ENCODE measurements around the gene HDAC4.
"Not testable (repeated sequence)": the region's sequence is repeated elsewhere in the genome, so short reads cannot be mapped to it uniquely, and the experiment has no call there.

HDAC4 gene

DNA sequence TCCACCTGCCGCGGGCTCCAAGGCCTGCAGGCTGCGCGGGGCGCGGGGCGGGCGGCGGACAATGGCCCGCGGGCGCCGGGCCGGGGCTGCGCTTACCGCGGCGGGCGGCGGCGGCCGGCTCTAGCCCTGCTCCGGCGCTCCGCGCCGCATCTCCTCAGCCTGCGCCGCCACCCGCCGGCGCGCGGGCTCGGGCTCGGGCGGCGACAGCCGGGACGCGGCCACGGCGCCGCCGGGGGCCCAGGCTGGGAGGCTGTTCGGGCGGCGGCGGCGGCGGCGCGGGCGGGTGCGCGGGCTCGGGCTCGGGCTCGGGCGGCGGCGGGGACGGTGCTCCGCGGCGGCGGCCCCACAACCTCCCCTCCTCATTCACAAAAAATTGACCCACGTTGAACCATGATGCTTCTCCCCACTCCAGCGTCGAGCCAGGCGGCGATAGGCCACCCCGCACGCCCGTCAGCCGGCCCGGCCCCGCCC is at the start of gene HDAC4:
Gene HDAC4 (minus strand): TSS at position 425 of the 471 bp plus-strand sequence. CDS start 48,321 bp downstream, outside the sequence.
- Mint-ChIP-seq H3K9me3 (no peaks in the 10 kb centered on the region), H3K36me3 (ENCODE audit: low read depth) (no peaks in the 10 kb centered on the region), H3K27ac (peak within 1 kb of the TSS; percentile 97), H3K27me3 (peaks cover 6% of the 10 kb centered on the region), H3K4me3 (peak within 1 kb of the TSS; percentile 90), H3K4me1 (ENCODE audit: low read depth) (peaks cover 34% of the 10 kb centered on the region)

DNA sequence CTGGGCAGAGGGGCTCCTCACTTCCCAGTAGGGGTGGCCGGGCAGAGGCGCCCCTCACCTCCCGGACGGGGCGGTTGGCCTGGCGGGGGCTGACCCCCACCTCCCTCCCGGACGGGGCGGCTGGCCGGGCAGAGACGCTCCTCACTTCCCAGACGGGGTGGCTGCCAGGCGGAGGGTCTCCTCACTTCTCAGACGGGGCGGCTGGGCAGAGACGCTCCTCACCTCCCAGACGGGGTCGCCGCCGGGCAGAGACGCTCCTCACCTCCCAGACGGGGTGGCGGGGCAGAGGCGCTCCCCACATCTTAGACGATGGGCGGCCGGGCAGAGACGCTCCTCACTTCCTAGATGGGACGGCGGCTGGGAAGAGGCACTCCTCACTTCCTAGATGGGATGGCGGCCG is 48.6 kb upstream of the HDAC4 start:
- not testable (repeated sequence) for H3K4me3 Mint-ChIP-seq; H3K4me1 Mint-ChIP-seq (ENCODE audit: low read depth); H3K36me3 Mint-ChIP-seq (ENCODE audit: low read depth); H3K27ac Mint-ChIP-seq
- Mint-ChIP-seq H3K27me3 (peaks cover 26% of the 10 kb centered on the region), H3K9me3 (peaks cover 22% of the 10 kb centered on the region)

DNA sequence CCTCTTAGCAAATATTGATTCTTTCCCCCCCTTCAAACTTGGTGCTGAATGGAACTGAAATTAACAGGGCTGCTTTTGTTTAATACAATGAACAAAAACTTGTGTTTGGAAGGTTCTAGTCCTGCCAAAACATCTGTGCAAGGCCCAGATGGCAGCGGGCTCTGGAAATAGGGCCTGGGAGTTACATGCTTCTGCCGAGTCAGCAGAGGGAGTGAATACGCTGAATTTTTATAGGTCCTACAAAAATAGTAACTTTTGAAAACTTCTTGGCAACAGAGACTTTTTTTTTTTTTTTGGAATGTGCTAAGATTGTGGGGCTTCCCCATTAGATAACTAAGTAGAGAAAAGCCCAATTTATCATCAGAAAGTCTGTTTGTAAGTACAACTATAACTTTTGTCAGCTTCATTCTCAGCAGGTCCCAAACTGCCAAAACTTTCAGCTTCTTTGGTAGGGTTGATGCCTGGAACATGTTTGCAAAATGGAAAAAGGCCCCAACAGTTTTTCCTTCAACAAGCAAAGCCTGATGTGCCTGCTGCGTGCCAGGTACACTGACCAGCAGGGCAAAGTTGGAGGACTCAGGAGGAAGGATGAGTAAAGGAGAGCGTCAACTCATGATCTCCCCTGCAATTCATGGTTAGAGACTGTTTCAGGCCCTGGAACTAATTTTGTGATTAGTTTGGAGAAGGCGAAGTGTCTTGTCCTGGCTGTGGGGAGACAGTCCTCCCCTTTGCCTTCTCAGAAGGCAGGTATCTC is 45.1 kb upstream of the HDAC4 start:
- H3K9me3 Mint-ChIP-seq: no peaks in the 10 kb centered on the region
- peaks cover 28% of the 10 kb centered on the region for H3K27me3 Mint-ChIP-seq
- no peak overlapping the region for H3K27ac Mint-ChIP-seq
- no peaks in the 10 kb centered on the region for H3K36me3 Mint-ChIP-seq (ENCODE audit: low read depth)
- peaks cover 12% of the 10 kb centered on the region for H3K4me1 Mint-ChIP-seq (ENCODE audit: low read depth)
- no peak overlapping the region for H3K4me3 Mint-ChIP-seq

DNA sequence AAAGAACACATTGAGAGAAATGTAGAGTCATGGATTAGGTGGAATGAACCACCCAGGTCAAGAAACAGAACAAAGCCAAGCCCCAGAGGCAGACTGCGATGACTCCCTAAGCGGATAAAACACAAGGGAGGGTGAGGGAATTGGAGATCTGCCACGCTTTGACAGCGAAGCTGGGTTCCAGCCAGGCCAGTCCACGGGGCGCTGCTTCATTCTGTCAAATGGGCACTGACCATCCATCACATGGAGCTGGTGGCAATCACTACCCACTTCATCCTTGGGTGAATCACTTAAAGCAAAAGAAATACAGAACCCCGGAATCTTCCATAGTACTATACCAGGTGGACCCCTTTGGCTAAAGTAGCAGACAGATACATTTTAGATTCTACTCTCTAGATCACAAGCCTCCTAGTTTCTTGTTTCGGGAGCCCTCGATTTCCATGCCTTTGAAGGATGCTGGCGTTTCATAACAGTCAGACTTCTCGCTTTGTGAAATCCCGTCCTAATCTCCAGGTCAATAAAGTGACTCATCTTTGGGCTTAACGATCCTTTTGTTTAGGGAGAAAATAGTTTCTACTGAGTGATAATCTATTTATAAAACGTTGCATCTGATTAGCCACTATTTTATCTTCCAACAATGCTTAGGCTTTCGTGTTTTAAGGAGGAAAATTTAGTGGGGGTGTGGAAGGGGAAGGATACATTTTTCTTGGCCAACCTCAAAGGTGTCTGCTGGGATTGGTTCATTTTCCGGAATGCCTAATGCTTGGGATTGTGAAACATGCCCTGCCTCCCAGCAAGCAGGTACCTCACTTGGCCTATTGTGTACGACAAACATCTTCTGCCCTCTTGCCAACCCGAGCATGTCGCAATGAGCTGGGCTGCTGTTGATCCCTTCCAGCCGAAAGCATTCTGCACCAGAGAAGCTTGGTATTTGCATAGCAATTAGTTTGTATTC is 44.1 kb upstream of the HDAC4 start:
- Mint-ChIP-seq H3K4me1 (ENCODE audit: low read depth) (peaks cover 19% of the 10 kb centered on the region), H3K9me3 (no peaks in the 10 kb centered on the region), H3K4me3 (no peak overlapping the region), H3K27ac (no peak overlapping the region), H3K27me3 (peaks cover 35% of the 10 kb centered on the region), H3K36me3 (ENCODE audit: low read depth) (no peaks in the 10 kb centered on the region)

DNA sequence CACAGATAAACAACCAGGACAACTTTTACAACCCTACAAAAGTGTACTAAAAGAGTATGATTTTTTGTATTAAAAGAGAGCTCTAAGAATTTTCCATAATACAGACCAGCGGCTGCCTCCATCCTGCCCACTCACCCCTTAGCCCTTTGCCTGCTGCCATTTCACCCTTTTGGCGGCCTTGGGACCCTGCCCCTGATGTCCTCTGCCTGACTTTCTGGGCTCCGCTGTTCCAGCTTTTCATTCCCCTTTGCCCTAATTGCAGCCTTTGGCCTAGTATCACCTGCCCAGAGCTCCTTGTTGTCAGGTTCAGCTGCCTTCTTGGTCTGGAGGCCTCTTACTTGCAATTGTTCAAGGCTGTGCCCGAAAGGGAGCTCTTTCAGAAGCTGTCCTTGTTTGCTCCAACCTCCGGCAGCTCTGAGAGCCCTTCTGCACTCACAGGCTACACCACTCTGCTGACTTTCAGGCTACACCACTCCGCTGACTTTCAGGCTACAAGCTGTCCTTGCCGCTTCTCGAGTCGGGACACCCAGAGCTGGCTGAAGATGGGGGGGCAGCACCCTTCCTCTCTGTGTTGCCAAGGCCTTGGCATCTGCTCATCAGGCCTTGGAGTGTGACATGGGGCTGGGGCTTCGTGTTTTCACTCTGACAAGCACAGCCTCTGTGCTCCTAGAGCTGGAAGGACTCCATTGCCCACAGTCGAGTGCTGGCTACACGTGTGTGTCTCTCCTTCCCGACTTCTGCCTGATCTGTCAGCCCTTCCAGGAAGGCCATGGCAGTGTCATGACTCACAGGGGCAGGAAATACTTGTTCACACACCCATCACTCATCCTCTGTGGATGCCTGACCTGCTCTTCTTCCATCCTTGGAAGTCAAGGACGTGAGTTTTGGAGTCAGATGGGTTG is 43.1 kb upstream of the HDAC4 start:
- Mint-ChIP-seq H3K4me1 (ENCODE audit: low read depth) (peaks cover 19% of the 10 kb centered on the region), H3K27me3 (peaks cover 43% of the 10 kb centered on the region), H3K36me3 (ENCODE audit: low read depth) (no peaks in the 10 kb centered on the region), H3K9me3 (no peaks in the 10 kb centered on the region), H3K4me3 (no peak overlapping the region), H3K27ac (no peak overlapping the region)

DNA sequence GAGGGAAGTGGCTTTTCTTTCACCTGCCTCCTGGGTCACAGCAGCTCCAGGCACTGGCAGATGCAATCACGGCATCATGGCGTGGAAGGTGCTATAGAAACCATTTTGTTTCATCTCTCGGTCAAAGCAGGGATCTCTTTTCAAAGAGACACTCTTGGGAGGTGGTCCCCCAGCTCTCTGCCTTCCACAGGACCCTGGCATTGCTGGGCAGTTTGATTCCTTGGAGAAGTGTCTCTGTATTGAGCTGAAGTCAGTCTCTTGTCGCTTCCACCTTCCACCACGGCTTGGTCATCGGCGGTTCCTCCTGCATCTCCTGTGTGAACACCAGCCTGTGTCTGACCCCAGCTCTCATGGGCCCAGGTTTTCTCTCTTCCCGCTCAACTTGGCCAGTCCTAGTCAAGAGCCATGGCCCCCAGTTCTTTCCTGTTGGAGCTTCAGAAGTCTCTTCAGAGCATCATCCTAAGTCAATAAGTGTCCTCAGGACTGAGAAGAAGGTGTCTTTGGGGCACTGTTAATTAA is 42.3 kb upstream of the HDAC4 start:
- H3K9me3 Mint-ChIP-seq: no peaks in the 10 kb centered on the region
- H3K4me1 Mint-ChIP-seq (ENCODE audit: low read depth): peaks cover 19% of the 10 kb centered on the region
- H3K27ac Mint-ChIP-seq: no peak overlapping the region
- no peaks in the 10 kb centered on the region for H3K36me3 Mint-ChIP-seq (ENCODE audit: low read depth)
- peaks cover 43% of the 10 kb centered on the region for H3K27me3 Mint-ChIP-seq
- H3K4me3 Mint-ChIP-seq: no peak overlapping the region

DNA sequence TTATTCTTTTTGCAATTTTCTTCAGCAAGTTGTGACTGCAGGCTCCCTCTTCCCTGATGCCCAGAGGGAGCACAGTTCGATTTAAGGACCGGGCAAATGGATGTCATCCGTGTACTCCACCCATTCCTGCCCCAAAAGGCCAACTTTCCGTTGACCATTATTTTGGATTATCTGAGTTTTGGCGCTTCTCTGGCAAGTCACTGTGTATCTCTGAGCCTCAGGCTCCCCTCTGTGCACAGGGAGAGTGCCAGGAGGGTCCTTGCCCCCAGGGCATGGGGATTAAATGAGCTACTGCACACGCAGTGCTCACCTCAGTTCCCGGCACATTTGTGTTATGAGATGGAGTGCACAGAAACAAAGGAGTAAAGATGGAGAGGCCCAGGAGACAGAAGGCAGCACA is 41.4 kb upstream of the HDAC4 start:
- H3K36me3 Mint-ChIP-seq (ENCODE audit: low read depth): no peaks in the 10 kb centered on the region
- peaks cover 42% of the 10 kb centered on the region for H3K27me3 Mint-ChIP-seq
- H3K27ac Mint-ChIP-seq: no peak overlapping the region
- H3K4me1 Mint-ChIP-seq (ENCODE audit: low read depth): peaks cover 19% of the 10 kb centered on the region
- no peaks in the 10 kb centered on the region for H3K9me3 Mint-ChIP-seq
- H3K4me3 Mint-ChIP-seq: no peak overlapping the region

DNA sequence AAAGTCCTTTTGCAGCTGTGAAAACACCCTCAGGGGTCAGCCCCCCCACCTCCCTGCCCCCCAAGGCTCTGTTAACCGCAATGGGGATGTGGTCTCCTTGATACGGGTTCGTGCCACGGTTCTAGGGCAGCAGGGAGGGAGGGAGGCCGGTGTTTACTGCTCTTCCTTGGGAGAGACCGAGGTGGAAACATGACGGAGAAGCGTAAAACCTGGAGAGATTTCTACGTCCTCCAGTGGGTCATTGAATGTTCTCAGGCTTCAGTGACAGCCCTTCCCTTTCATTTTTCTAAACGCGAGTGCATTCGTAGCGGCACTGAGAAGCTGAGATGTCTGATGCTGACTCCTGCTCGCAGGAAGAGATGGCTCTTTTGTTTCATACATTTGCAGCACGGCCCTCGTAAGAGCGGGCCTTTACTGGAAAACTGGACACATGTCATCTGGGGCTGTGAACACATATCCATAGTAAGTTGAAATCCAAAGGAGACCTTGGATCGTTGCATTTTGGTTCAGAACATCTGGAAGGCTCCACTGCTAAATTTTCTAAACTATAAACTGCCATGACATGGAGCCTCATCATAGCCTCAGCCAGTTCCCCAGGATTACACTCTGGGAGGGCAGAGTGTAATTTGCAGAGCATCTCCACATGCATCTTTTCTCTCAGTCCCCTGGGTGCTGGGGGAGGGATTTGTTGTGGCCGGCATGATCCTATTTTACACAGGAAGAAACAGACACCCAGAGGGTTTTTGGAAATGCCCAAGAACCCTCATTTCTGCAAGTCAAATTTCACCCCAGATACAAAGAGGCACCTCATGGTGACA is 40.6 kb upstream of the HDAC4 start:
- H3K9me3 Mint-ChIP-seq: no peaks in the 10 kb centered on the region
- H3K4me1 Mint-ChIP-seq (ENCODE audit: low read depth): peaks cover 19% of the 10 kb centered on the region
- H3K27ac Mint-ChIP-seq: no peak overlapping the region
- H3K4me3 Mint-ChIP-seq: peak overlapping the region; percentile 66
- H3K36me3 Mint-ChIP-seq (ENCODE audit: low read depth): no peaks in the 10 kb centered on the region
- H3K27me3 Mint-ChIP-seq: peaks cover 46% of the 10 kb centered on the region

DNA sequence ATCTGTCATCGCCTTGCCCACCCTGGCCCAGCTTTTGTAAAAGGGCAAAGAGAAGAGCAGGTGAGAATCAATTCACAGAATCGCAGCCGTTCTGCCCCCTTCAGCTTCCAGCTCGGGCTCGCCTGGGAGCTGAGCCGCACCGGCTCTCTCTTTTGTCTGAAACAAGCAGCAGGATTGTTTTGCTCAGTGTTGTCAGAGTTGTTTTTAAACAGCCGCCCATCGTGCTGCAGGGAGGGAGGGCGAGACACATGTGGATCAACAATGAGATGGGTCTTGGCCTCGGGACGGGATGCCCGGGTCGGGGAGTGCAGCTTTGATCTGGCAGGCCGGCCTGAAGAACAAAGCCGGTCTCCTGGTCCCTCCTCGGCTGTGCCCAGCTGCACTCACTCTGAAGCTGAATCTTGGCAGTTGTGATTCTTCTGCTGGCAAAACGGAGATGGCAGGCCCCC is 39.7 kb upstream of the HDAC4 start:
- peaks cover 47% of the 10 kb centered on the region for H3K27me3 Mint-ChIP-seq
- no peak overlapping the region for H3K27ac Mint-ChIP-seq
- peak overlapping the region; percentile 66 for H3K4me3 Mint-ChIP-seq
- no peaks in the 10 kb centered on the region for H3K36me3 Mint-ChIP-seq (ENCODE audit: low read depth)
- H3K9me3 Mint-ChIP-seq: no peaks in the 10 kb centered on the region
- peaks cover 19% of the 10 kb centered on the region for H3K4me1 Mint-ChIP-seq (ENCODE audit: low read depth)

DNA sequence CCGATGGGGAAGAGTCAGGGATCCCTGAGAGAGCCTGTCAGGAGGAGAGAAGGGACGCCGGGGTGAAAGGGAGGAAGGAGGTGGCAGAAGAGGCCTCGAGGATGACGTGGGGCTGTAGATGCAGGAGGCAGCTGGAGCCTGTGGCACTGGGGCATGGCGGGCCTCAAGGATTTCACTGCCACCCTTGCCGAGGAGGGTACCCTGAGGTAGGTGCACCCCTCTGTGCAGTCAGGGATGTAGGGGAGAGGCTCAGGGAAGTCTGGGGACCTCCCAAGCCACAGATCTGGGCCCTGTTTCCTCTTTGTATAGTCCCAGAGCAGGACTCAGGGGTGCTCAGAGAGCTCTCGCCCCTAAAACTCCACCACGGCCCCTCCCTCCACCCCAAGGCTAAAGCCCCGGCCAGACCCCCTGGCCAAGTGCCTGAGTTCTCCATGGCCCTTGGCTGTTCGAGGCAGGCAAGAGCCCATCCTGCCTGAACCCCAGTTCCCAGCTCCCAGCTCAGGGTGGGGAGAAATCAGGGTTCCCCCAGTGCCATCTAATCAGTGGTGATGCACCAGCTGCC is 39.0 kb upstream of the HDAC4 start:
- peaks cover 19% of the 10 kb centered on the region for H3K4me1 Mint-ChIP-seq (ENCODE audit: low read depth)
- H3K9me3 Mint-ChIP-seq: no peaks in the 10 kb centered on the region
- H3K27me3 Mint-ChIP-seq: peaks cover 47% of the 10 kb centered on the region
- H3K27ac Mint-ChIP-seq: no peak overlapping the region
- no peaks in the 10 kb centered on the region for H3K36me3 Mint-ChIP-seq (ENCODE audit: low read depth)
- H3K4me3 Mint-ChIP-seq: no peak overlapping the region

DNA sequence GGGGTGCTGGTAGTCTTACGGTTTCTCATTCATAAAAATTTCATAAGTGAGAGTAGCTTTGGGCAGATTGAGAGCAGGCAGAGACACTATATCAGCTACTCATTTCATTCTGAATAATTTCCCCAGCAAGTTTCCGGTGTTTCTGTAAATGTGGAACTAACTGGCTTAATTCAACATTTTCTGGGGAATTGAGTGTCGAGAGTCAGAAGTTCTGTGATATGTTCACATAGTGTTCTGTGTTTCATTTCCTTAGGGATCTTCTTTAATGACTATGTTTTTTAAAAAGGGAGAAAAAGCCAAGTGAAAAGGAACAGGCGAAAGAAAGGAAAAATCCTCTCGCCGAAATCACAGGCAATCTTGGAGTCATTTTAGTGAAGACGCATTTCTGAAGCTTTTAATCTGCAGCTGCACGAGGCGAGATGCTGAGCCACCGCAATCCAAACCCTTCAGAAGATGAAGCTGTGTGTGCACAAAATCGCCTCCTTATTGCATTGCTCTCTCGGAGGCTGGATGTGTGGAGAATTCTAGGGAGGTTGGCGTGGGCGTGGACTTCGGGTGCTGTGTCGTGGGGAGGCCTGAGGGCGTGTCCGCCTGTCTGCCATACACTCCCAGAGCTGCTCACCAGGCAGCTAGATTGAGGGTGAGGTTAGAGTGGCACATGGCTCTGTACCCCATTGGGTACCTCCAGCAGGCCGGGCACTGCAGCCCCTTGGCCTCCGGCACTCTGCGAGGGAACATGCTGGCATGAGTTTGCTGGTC is 38.4 kb upstream of the HDAC4 start:
- no peak overlapping the region for H3K27ac Mint-ChIP-seq
- H3K4me1 Mint-ChIP-seq (ENCODE audit: low read depth): peaks cover 20% of the 10 kb centered on the region
- H3K27me3 Mint-ChIP-seq: peaks cover 47% of the 10 kb centered on the region
- H3K9me3 Mint-ChIP-seq: no peaks in the 10 kb centered on the region
- no peak overlapping the region for H3K4me3 Mint-ChIP-seq
- H3K36me3 Mint-ChIP-seq (ENCODE audit: low read depth): no peaks in the 10 kb centered on the region

DNA sequence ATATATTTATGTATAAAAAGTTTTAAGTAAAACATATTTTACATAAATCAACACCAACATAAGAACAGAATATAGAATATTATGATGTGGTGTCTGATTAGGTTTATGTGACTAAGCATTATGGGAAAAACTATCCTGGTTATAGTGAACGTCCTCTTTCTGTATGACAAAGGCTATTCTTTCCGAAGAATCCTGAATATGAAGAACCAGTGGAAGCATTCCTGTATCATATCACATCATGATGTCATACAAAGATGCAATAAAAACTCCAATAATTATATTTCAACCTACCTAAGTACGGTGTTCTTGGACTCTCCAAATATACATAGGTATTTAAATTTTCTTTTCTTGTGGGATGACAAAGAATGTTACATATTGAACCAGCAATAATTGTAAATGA is 37.5 kb upstream of the HDAC4 start:
- H3K4me1 Mint-ChIP-seq (ENCODE audit: low read depth): peaks cover 28% of the 10 kb centered on the region
- H3K27me3 Mint-ChIP-seq: peaks cover 45% of the 10 kb centered on the region
- H3K36me3 Mint-ChIP-seq (ENCODE audit: low read depth): peaks cover 5% of the 10 kb centered on the region
- H3K27ac Mint-ChIP-seq: no peak overlapping the region
- no peak overlapping the region for H3K4me3 Mint-ChIP-seq
- H3K9me3 Mint-ChIP-seq: no peaks in the 10 kb centered on the region

Measured in stimulated activated naive CD8-positive, alpha-beta T cell treated with anti-CD3 and anti-CD28 coated beads, Interleukin-15, Interleukin-2, amounts not matched to agents 100 ng/mL and 50 ng/mL, for 24 hours (primary cell).